NCI-H82 (cell line): ENCODE measurements around the gene PPP1R3E.
A peak's percentile ranks its signal among the peaks of the same experiment; 100 is the strongest.

ENCODE experiments used
- DNase-seq: peaks from one replicate; lab custom pipeline; 2025; lab: John Stamatoyannopoulos, UW

PPP1R3E gene

GRCh38 chr14:23248601-23249000 lies 54.1 kb downstream of the PPP1R3E start:
- peak; percentile 97 for DNase-seq
